ENCODE data around the gene DNAJB14. TPM values are rescaled to one million over a fixed set of nuclear protein-coding genes. Genes with fewer than 3 reads are reported as not detected.

The DNAJB14 gene
- total and polyA plus RNA-seq, 2 donors (not counting 3 experiments of a cell fraction or from before 2014, with no cell fraction given) = 9.2 to 56.7 TPM

DNA sequence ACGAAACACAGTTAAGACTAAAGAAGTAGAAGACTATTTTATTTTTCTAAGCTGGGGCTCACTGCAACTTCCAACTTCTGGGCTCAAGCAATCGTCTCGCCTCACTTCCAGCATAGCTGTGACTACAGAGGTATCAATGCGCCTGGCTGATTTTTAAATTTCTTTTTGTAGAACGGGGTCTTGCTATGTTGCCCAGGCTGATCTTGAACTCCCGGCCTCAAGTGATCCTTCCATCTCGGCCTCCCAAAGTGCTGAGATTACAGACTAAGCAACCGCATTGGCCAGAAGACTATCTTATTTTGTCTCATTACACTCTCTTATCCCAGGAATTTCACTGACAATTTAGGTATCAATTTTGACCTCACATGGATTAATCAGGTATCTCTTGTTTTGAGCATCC lies 53.4 kb downstream of the DNAJB14 start:
- FAIRE-seq = no peak
- POLR2A ChIA-PET = no interaction called here
- H3K9ac ChIP-seq (replicated peaks; ENCODE audit: extremely low read depth, insufficient read depth, low read length) = peak overlapping the region; percentile 99
- TF ChIP-seq, protein P1, sequence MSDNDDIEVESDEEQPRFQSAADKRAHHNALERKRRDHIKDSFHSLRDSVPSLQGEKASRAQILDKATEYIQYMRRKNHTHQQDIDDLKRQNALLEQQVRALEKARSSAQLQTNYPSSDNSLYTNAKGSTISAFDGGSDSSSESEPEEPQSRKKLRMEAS (IDR thresholded peaks at IDR 0.05; ENCODE audit: insufficient read depth, insufficient read length) = no peak
- TF ChIP-seq FOS (IDR thresholded peaks at IDR 0.05; ENCODE audit: borderline replicate concordance, insufficient read depth, low read length) (no peak), JUN (IDR thresholded peaks at IDR 0.05; ENCODE audit: borderline replicate concordance, insufficient read depth, insufficient read length, low read depth) (no peak), POLR2A (IDR thresholded peaks at IDR 0.05; ENCODE audit: low read depth, low read length) (no peak), MYC (IDR thresholded peaks at IDR 0.05; ENCODE audit: low read depth, low read length) (no peak), GATA2 (IDR thresholded peaks at IDR 0.05; ENCODE audit: insufficient read depth, insufficient read length, low read depth, low read length) (no peak), POLR2AphosphoS5 (IDR thresholded peaks at IDR 0.05; ENCODE audit: insufficient read depth, low read depth, low read length) (no peak), EZH2 (IDR thresholded peaks at IDR 0.05; ENCODE audit: borderline replicate concordance, low read depth, low read length, severe bottlenecking) (no peak)
- TF ChIP-seq, protein P2, sequence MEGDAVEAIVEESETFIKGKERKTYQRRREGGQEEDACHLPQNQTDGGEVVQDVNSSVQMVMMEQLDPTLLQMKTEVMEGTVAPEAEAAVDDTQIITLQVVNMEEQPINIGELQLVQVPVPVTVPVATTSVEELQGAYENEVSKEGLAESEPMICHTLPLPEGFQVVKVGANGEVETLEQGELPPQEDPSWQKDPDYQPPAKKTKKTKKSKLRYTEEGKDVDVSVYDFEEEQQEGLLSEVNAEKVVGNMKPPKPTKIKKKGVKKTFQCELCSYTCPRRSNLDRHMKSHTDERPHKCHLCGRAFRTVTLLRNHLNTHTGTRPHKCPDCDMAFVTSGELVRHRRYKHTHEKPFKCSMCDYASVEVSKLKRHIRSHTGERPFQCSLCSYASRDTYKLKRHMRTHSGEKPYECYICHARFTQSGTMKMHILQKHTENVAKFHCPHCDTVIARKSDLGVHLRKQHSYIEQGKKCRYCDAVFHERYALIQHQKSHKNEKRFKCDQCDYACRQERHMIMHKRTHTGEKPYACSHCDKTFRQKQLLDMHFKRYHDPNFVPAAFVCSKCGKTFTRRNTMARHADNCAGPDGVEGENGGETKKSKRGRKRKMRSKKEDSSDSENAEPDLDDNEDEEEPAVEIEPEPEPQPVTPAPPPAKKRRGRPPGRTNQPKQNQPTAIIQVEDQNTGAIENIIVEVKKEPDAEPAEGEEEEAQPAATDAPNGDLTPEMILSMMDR (IDR thresholded peaks at IDR 0.05; ENCODE audit: extremely low read depth in 1 of 2, insufficient read depth in 1 of 2, low read depth in 1 of 2, low read length in 2 of 2) = no peak
- no peaks in the 10 kb centered on the region for H4K20me1 ChIP-seq (replicated peaks; ENCODE audit: control insufficient read depth, extremely low read depth, insufficient read depth, low read length)
- no peaks in the 10 kb centered on the region for H3K36me3 ChIP-seq (ENCODE audit: control insufficient read depth in 2 of 2, extremely low read depth in 1 of 2, insufficient read depth in 2 of 2, low read length in 2 of 2)
- BruUV-seq (replicated peaks) = no TSS peak
- dilution Hi-C loops (cut with MboI; ENCODE audit: extremely low pct_ligation_motif_present, low sequenced_read_pairs) (no loop called here), intact Hi-C loops (cut with micrococcal nuclease) (no loop called here)
- no peaks in the 10 kb centered on the region for H3K27me3 ChIP-seq (ENCODE audit: control insufficient read depth in 2 of 2, insufficient read depth in 2 of 2, low read length in 2 of 2)
- no peaks in the 10 kb centered on the region for H3K9me1 ChIP-seq (replicated peaks; ENCODE audit: control insufficient read depth, extremely low read depth, insufficient read depth, low read length)
- H3K27ac ChIP-seq (ENCODE audit: insufficient read depth, low read depth, low read length) = peak overlapping the region; percentile 98
- peaks cover 42% of the 10 kb centered on the region for H3K79me2 ChIP-seq (ENCODE audit: control insufficient read depth, insufficient read depth, low read length)
- H3K9me3 ChIP-seq (replicated peaks; ENCODE audit: control insufficient read depth, insufficient read depth, low read length) = no peaks in the 10 kb centered on the region
- H2AFZ ChIP-seq (ENCODE audit: low read depth, low read length) = no peak overlapping the region
- CTCF ChIA-PET = no interaction called here
- no peak for DNase-seq (ENCODE audit: low read depth, low spot score)
- peaks cover 16% of the 10 kb centered on the region for H3K4me1 ChIP-seq (ENCODE audit: control insufficient read depth, extremely low read depth, insufficient read depth, low read length)
- peak overlapping the region; percentile 1 to 98 (median 97) for H3K4me3 ChIP-seq (replicated peaks in 1 of 3; ENCODE audit: insufficient read depth in 1 of 3, low read depth in 1 of 3, low read length in 3 of 3)
- peak overlapping the region; percentile 99 for H3K4me2 ChIP-seq (ENCODE audit: insufficient read depth, low read length)

Measured in endothelial cell of umbilical vein (primary cell).